ENCODE data around the gene L1CAM.

The L1CAM gene

GRCh38 chrX:153861733-153862310, 24.2 kb downstream of the L1CAM start:
- DNase-seq = no peak

DNA sequence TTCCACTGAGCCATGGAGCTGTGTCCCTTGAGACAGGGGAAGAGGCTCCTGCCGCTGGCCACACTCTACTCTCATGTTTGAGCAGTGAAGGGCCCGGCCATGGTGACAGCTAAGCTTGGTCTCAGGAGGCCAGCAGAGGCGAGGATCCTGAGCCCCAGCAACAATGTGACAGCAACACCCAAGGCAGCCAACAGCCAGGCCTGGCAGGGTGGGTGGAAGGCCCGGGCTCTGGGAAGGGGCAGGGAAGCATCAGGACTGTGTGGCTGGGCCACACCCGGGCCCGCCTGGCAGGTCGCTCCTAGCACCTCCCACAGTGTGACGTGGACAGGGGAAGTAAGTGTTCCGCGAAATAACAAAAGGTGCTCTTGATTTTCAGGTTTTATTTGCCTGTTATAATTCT, 24.8 kb downstream of the L1CAM start:
- DNase-seq = peak; percentile 22

DNA sequence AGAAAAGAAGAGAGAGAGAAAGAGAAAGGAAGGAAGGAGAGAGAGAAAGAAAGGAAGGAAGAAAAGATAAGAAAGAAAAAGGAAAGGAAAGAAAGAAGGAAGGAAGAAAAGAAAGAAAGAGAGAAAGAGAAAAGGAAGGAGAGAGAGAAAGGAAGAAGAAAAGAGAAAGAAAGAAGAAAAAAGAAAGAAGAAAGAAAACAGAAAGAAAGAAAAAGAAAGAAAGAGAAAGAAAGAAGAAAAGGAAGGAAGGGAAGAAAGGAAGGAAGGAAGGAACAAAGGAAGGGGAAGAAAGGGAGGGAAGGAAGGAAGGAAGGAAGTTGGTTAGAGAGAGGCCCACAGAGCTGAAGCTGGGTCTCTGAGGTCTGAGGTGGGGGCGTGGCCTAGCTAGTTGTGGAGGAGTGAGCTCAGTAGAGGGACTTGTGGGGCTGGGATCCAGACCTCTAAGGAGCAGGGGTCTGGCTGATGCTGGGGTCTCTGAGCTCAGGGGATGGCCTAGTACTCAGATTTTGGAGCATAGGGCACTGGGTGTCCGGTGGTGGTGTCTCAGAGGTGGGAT, 28.5 kb downstream of the L1CAM start:
- no peak for DNase-seq

DNA sequence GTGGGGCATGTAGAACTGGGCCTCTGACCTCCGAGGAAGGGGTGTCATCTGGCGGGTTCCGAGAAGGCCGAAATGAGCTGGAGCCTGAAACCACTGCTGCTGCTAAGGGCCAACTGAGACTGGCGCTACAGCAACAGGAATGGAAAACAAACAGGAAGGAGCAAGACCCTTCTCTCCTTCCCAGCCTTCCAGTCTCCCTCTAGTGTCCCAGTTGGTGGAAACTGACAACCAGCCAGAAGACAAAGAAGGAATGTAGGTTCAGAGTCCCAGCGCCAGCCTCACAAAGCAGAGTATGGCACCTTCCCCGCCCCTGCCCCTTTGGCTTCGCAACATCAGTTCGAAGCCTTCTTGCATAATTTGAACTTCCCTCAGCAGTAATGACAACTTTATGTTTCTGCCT, 31.3 kb downstream of the L1CAM start:
- DNase-seq = no peak

DNA sequence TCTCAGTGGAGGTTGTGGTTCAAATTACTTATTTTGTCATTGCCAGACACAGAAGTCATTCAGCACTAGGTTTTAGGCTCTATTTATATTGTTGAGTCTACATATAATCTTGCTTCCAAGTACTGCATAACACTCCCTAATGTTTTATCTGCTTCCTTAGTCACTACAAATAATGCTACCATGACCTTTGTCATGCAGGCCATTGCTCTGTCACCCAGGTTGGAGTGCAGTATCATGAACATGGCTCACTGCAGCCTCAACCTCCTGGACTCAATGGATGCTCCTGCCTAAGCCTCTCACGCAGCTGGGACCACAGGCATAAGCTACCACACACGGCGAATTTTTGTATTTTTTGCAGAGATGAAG, 32.1 kb downstream of the L1CAM start:
- no peak for DNase-seq

DNA sequence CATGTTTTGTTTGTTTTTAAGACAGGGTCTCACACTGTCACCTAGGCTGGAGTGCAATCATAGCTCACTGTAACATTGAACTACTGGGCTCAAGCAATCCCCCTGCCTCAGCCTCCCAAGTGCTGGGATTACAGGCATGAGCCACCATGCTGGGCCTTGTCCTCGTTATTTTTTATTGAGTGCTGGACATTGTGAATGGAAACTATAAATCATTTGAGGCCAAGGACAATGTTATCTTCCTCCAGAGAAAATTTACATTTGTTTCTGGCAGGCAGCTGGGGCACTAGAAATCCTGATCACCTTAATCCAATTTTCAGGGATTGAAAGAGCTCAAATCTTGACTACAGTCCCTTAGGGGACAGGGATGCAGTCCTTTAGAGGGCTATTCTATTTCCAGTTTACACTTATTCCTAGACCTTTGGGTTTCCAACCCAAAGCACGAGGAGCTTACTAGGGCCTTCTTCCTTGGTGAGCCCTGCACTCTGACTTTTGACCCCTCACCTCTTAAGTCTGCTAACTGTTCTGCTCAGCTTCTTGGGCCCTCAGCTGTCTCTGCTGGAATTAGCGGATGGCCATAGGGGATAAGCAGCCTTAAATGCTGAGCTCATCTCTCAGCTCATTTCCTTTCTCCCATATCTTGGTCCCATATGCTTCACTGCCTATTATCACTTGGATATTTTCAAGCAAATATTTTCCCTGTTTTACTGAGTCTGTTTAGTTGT, 32.6 kb downstream of the L1CAM start:
- no peak for DNase-seq

- DNase-seq = no peak
These were observed 34.0 kb downstream of the L1CAM start for GRCh38 chrX:153851981-153852380.

DNA sequence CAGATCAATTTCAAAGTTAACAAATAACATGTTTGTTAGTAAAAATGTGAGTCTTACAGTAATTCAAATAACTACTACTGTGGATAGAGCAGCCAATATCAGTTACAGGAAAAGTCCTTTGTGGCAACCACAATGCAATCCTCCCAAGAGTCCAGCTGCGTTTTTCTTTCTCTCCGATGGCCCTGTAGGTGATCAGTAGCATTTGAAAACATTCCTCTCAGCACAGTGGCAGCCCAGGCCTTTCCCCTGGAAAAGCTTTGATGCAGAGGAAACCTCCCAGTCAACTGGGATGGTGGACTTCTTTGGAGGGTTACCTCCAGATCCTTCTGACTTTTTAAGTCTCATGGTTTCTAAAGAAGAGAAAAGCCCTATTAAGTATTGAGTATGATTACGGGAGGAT, 37.6 kb downstream of the L1CAM start:
- DNase-seq = no peak

GRCh38 chrX:153845842-153846241, 40.1 kb downstream of the L1CAM start:
- no peak for DNase-seq

GRCh38 chrX:153845195-153845594, 40.8 kb downstream of the L1CAM start:
- DNase-seq = no peak

DNA sequence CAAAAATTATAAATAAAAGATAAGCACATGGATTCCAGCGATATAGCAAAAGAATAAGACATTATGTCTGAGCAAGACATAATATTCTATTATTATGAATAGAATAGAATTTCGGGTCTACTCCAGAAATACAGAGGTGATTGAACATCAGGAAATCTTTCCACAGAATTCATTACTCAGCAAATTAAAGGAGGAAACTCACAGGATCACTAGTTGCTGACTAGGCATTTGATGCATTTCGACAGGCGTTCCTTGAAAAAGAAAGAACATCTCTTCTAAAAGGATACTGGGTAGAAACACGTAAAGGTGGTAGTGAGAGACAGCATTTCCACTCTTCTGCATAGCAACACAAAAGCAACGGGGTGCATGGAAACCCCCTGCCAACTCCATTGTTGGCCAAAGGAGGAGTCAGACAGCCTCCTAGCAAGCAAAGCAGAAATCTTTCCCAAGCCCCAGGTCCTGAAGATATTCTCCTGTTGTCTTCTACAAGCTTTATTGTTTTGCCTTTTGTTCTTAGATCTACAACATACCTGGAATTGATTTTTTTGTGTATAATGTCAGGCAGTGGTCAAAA, 41.4 kb downstream of the L1CAM start:
- DNase-seq = no peak

DNA sequence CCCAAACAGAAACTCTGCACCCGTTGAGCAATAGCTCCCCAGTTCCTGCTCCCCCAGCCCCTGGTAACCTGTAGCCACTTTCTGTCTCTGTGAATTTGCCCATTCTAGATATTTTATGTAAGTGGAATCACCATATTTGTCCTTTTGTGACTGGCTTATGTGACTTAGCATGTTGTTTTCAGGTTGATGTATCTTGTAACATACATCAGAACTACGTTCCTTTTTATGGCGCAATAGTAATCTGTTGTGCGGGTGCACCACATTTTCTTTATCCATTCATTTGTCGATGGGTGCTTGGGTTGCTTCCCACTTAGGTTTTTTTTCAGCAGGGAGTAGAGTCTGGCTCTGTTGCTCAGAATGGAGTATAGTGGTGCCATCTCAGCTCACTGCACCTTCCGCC, 49.1 kb downstream of the L1CAM start:
- DNase-seq = no peak

DNA sequence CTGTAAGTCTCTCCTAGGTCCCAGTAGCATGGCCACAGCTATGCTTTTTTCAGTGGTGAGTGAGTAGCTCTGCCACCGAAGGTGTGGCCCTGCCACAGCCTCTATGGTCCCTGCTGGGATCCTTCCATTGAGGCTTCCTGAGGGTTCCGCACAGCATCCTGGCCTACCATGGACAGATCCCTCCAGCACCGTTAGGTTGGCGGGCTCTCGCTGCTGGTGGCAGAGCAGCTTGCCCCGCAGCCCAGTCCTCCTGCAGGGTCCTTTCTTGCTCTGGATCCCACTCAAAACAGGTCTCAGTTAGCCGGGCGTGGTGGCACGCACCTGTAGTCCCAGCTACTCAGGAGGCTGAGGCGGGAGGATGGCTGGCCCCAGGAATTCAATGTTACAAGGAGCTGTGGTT, 53.2 kb downstream of the L1CAM start:
- DNase-seq = no peak

GRCh38 chrX:153831429-153832150, 54.4 kb downstream of the L1CAM start:
- DNase-seq = no peak

DNA sequence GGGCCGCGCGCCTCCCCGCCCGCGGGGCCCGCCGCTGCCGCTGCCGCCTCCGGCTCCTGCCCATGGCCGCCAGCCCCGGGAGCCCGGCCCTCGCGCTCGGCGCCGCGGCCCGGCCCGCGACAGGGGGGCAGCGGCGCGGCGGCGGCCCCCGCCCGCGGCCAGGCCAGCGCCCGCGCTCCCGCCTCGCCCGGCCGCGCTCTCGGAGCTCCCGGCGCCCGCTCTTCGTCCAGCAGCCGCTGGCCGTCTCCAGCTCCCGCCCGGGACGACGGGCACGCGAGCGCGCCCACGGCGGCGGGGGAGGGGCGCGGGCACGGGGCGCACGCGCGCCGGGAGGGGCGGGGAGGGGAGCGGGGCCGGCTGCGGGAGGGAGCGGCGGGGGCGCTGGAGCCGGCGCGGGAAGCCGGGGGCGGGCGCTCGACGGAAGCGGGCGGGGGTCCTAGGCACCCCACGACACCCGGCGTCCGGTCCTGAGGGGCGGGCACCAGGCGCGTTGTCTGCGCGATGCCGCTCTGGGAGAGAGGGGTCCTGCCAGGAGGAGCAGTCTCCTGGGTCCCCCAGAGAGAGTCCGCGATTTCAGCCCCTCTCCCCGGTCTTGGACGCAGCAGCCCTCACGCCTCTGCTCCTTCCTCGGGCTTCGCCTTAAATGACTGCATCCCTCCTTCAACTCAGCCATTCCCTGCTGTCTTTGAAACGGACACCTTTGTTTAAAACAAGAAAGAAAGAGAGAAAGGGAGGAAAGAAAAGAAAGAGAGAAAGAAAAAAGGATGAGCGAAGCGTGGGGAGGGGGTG, 55.1 kb downstream of the L1CAM start:
- DNase-seq = no peak

DNA sequence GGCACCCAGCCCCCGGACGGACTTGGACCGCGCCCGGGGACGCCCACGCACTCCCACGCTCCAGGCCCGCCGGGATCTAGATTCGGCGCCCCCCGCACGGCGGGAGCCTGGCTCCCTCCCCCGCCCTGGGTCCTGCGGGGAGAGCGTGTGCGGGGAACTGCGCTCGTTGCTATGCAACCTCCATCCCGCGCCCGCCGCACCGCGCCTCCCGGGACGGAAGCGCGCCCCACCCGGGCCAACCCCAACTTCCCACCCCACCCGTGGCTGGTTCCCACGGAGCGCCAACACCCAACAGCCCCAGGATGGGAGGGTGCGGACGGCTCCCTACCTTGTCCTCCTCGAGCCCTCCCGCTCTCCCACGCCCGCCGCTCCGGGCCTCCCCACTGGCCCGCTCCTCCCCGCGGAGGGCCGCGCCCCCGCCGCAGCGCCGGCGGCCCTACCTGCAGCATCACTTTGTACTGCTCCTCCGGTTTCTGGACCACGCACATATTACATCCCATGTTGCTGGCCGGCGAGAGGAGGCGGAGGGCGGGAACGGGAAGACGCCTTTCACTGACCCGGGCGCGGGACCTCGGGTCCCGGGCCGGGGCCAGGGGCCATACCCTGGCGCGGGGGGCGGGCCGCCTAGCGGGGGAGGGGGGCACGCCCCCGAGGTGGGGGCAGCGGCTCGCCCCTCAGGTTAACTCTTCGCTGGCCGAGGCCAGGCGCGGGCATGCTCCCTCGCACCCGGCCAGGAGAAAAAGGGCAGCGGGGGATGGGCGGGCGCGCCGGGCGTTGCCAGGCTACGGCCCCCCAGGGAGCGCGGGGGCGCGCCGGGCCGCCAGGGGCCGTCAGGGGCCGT, 56.0 kb downstream of the L1CAM start, which contains the start of gene PDZD4:
TSS of gene PDZD4 (minus strand) at position 746 of the 841 bp plus-strand sequence. CDS start at position 500, 246 bp downstream.
- DNase-seq = no peak

DNA sequence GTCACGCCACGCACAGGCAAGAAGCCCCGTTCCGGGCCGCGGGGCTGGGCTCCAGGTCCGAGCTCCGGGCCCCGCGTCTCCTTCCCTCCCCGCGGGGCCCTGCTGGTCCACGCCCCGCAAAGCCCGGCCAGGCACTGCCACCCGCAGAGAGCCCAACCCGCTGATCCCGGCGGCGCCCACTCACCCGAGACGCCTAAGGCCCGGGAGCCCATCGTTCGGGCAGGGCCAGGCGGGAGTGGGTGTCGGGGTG, 56.5 kb downstream of the L1CAM start:
- no peak for DNase-seq

DNA sequence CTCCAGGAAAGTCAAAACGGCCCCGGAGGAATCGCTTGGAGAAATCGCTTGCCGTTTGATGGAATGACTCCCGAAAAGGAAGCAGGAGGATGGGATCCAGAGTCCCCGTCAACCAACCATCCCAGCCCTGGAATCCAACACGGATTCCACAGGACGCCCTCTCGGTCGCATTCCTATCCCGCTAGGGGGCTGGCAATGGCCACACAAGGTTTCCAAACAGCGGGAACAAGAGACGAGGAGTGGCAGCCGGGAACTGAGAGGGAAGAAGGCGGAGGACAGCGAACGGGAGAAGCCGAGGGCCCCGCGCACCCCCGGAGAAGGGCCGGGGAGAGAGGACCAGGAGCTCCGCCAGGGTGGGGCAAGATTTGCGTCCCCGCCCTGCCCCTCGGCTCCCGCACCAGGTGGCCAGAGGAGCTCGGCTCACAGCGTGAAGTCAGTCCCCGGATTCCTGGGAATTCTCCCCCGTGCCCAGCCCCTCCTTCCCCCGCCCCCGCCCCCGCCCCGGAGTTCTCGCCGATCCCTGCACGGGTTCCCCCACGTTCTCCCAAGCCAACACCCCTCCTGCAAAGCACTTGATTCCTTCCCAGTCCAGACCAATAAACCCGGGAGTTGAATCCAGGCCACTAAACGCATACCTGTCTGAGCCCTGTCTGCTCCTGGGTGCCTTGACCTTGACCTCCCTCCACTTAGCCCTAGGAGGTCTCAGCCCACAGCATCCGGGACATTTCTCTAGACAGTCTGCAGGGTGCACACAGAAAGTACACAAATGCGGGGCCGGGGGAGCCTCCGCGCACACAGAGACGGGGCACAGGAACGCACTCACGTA, 57.0 kb downstream of the L1CAM start:
- no peak for DNase-seq

DNA sequence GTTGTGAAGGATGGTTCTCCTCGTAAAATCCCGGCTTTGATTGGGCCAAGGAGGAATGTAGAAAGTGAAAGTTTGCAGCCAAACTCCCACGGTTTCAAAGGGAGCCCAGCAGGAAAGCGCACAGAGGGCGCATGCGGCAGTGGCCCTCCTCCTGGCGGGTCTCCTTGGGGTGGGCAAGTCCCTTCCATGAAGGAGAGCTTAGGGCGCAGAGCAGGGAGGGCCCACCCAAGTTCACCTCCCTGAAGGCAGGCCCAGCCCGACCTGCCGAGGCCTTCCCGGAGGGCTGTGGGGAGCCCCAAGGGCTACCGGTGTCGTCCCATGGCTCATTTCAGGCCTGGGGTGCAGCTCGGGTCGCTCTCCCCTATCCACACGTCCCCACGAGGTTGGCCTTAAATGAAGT, 57.7 kb downstream of the L1CAM start:
- no peak for DNase-seq

DNA sequence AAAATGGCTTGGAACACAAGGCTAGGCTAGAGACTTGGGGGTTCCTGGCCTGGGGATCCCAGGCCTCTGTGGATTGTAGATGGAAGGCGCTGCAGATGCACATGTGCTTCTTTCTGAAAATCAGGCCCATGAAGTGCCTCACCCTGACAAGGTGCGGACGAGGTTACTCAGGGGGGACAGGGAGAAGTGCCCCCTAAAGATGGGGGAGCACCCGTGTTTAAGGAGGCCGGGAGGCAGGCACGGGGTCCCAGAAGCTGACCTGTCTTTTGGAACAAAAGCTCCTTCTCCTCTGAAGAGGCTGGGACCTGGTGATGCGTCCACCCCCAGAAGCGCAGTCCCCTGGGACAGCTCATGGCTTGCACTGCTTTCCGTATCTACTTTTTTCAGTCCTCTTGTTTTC, 58.1 kb downstream of the L1CAM start:
- no peak for DNase-seq

DNA sequence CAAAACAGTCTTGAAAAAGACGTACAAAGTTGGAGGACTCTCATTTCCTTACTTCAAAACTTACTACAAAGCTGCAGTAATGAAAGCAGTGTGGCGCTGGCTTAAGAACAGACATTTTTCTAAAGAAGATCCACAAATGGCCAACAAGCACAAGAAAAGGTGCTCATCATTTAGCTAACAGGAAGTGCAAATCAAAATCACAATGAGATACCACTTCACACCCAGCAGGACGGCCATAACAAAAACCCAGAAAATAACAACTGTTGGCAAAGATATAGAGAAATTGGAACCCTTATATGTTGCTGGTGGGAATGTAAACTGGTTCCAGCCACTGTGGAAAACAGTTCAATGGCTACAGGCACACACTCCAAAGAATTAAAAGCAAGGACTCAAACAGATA, 59.0 kb downstream of the L1CAM start:
- DNase-seq = no peak

Data from RPMI8226 (cell line).